HG03097 (cell line): ENCODE results near the gene DVL1.

Experiments used
- ATAC-seq: cut with Tn5 transposase; IDR thresholded peaks from one replicate; pipeline ENCODE4 v1.9.1; 2021; ENCODE audit not compliant: unreplicated experiment, low FRiP score

The DVL1 gene

DNA sequence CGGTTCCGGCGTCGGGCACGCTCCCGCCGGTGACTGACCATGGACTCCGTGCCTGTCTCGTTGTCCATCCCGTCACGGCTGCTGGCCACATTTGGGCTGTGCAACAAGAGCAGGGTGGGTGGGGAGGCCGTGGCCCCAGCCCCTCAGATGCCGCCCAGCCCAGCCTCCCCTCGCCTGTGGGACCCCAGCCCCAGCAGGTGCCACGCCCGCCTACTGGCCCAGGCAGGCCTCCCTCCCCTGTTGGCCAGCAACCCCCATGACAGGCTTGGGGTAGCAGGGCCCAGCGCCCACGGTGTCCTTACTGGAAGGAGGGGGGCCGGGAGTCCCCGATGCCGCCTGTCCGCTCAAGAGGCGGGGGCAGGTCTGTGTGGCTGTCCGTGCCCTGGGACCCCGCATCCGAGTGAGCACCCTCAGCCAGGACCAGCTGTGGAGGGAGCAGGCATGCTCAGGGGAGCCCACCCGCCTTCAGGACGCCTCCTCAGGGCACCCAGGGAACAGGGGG lies 7.1 kb downstream of the DVL1 start:
- no peak for ATAC-seq

DNA sequence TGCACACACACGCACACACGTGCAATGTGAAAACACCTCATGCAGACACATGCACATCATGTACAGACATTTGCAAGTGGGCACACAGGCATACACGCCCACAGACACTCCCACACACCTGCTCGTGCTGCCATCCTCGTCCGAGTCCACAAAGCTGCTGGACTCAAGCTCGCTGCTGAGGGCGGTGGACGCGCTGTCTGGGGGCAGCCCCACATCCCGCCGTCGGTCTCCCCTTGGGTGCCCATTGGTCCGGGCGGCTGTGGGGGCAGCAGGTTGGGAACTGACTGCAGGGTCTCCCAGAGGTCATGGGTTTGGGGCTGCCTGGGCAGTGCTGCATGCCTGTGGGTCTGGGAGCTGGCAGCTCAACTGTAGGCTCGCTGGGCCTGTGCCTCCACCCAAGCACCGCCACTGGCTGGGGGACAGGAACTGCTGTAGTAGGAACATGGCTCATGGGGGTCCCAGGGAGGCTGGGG lies 7.6 kb downstream of the DVL1 start:
- ATAC-seq, result no peak

DNA sequence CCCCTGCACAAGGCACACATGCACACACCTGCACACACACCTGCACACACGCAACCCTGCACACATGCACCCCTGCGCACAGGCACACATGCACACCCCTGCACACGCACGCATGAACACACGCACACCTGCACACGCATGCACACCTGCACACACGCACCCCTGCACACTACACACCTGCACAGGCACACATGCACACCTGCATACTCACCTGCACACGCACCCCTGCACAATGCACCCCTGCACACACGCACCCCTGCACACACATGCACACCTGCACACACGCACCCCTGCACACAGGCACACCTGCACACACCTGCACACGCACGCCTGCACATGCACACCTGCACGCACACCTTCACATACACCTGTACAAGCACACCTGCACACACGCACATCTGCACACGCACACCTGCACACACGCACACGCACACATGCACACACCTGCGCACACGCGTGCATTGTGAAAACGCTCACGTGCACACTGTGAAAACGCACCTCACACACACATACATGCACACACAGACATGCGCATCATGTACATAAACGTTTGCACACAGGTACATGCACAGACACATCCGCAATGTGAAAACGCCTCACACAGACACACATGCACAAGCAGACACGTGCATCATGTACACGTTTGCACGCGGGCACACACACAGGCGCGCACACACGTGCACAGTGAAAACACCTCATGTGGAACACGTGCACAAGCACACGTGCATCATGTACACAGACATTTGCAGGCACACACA lies 8.2 kb downstream of the DVL1 start:
- ATAC-seq, result no peak

DNA sequence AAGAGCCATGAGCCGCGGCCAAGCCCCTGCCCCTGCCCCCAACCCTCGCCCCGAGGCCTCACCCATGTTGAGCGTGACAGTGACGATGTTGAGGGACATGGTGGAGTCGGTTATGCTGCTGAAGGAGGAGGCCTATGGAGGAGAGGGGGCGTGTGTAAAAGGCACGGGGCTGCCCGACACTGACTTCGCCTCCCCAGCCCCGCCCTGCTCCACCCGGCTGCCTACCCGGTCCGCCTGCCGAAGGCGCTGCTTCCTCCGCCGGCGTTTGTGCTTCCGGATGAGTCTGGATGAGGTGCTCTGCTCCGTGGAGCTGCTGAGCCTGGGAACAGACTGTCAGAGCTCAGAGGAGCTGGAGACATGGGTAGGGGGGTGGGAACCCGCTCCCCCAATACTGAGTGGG lies 9.0 kb downstream of the DVL1 start:
- ATAC-seq, result no peak

DNA sequence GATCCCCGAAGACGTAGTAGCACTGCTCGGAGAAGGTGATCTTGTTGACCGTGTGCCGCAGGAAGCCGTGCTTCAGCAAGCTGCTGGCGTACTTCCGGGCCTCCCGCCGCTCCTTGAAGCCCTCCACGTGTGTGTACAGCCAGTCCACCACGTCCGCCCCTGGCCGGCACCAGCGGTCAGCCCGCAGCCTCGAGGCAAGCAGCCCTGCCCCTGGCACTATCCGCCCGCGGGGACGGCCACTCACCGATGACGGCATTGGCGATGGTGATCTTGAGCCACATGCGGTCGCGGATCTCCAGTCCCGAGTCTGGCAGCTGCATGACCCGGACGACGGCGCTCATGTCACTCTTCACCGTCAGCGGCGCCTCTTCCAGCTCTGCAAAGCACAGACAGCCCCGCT lies 10.9 kb downstream of the DVL1 start:
- no peak for ATAC-seq

DNA sequence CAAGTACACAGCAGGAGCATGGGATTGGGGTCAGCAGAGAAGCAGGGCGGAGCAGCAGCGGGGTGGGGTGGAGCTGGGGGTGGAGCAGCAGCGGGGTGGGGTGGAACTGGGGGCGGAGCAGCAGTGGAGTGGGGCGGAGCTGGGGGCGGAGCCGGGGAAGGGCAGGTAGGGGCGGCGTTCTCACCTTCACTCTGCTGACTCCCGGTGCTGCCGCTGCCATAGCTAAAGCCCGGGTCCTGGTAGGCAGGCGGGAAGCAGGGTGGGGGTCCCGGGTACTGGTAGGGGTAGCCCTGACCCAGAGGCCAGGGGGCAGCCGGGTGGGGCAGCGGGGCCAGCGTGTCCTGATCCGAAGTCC lies 11.4 kb downstream of the DVL1 start:
- ATAC-seq, result no peak

DNA sequence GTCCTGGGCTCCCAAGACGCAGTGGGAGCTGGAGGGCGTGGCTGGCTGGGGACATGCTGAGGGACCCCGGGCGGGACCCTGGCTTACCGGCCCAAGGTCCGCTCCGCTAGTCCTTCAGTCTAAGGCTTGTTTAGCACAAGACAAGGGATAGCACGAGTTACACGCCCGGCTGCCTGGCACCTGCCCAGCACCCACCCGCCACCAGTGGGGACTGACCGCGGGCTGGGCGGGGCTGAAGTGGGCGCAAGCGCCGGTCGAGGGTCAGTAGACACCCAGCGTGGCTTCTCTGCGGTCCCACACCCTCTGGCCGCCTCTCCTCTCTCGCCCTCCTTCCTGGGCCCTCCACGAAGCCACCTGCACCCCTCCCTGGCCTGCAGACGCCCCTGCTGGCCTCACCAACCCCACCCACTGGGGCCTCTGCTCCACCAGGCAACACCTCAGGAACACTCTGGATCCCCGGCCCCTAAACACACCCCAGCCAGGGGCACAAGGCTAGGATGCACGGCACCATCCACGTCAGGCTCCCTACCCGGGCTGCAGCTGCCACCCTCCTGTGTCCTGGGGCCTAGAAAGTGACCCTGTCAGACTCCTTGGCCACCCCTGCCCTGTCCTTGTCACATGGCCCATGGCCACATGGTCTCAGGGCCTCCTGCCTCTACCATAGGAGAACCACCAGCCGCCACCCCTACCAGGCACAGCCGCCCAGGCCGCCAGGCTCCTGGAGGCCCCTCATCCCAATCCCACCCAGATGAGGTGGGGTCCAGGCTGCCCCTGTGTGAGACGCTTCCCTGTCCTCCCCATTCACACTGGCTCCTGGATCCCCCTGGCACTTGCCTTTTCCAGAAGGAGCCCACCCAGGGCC lies 12.1 kb downstream of the DVL1 start:
- ATAC-seq, result no peak

DNA sequence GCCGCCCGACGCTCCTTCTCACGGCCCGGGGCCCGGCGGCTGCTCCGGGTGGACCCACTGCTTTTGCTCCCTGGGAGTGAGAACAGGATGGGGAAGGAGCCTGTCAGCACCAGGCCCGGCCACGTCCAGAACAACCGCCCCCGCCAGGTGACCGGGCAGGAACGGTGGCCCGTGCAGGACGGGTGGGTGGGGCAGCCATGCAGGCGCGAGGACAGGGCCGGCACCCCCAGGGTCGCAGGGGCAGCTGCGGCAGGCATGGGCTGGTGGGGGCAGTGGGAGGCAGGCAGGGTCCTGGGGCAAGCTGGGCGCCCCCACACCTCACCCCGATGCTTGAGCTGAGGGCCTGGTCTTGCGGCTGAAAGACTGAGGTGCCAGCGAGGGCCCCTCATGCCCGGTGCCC lies 12.8 kb downstream of the DVL1 start:
- ATAC-seq, result no peak

DNA sequence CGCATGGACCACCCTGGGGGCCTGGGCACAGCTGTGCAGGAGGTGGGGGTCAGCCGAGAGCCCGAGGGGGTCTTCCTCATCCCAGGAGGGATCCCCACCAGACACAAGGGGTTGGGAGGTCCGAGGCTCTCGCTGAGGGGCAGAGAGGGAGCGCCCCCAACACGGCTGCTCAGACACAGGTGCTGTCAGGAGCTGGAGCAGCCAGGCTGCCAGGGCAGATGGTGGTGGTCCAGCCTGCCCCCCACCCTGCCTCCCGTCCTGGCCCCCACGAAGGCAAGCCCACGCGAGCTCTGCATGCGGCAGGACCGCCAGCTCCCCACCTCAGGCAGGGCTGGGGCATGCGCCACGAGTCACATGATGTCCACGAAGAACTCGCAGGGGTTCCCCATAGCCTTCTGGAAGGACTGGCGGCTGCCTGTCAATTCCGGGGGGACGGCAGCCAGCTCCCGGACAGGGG lies 13.4 kb downstream of the DVL1 start:
- ATAC-seq, result no peak

DNA sequence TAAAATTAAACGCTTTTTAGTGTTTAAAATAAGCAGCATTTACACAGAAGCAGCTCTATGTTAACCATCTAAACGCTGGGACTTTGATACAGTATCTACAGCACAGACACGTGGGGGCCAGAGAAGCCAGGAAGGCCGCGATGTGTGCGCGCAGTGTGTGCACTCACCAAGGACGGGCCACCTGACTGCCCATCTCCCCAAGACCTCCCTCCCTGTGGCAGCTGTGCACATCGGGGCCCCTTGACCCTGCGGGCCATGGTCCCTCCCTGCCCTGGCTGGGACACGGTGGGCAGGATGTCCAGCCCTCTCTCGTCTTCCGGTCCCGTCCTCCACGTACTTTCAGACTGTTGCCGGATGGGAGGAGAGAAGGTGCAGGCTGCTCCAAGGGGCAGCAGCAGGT lies 13.9 kb downstream of the DVL1 start:
- ATAC-seq, result no peak

DNA sequence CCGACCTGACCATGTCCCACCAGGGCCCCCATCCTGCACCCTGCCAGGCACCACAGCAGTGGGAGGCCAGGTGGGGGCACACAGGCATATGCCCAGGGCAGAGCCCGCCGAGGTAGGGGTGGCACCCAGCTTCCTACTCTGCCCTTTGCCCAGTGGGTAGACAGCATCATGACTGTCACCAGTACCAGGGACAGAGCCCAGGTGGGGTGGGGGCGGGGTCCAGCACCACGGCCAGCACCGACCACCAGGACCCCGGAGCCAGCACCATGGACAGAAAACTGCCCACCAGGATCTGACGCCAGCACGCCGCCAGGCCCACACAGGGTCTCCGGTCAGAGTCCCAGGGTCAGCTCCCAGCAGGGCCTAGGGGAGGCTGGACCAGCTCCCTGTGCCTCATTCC lies 14.4 kb downstream of the DVL1 start:
- no peak for ATAC-seq

DNA sequence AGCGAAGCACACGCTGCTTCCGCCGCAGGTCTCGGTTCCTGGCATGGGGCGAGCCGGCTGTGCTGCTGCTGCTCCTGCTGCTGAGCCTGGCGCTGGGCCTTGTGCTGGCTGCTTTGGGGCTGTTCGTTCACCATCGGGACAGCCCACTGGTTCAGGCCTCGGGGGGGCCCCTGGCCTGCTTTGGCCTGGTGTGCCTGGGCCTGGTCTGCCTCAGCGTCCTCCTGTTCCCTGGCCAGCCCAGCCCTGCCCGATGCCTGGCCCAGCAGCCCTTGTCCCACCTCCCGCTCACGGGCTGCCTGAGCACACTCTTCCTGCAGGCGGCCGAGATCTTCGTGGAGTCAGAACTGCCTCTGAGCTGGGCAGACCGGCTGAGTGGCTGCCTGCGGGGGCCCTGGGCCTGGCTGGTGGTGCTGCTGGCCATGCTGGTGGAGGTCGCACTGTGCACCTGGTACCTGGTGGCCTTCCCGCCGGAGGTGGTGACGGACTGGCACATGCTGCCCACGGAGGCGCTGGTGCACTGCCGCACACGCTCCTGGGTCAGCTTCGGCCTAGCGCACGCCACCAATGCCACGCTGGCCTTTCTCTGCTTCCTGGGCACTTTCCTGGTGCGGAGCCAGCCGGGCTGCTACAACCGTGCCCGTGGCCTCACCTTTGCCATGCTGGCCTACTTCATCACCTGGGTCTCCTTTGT lies 15.5 kb downstream of the DVL1 start:
- no peak for ATAC-seq

DNA sequence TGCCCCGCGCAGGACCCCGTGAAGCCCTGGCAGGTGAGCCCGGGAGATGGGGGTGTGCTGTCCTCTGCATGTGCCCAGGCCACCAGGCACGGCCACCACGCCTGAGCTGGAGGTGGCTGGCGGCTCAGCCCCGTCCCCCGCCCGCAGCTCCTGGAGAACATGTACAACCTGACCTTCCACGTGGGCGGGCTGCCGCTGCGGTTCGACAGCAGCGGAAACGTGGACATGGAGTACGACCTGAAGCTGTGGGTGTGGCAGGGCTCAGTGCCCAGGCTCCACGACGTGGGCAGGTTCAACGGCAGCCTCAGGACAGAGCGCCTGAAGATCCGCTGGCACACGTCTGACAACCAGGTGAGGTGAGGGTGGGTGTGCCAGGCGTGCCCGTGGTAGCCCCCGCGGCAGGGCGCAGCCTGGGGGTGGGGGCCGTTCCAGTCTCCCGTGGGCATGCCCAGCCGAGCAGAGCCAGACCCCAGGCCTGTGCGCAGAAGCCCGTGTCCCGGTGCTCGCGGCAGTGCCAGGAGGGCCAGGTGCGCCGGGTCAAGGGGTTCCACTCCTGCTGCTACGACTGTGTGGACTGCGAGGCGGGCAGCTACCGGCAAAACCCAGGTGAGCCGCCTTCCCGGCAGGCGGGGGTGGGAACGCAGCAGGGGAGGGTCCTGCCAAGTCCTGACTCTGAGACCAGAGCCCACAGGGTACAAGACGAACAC lies 16.3 kb downstream of the DVL1 start:
- ATAC-seq, result no peak

DNA sequence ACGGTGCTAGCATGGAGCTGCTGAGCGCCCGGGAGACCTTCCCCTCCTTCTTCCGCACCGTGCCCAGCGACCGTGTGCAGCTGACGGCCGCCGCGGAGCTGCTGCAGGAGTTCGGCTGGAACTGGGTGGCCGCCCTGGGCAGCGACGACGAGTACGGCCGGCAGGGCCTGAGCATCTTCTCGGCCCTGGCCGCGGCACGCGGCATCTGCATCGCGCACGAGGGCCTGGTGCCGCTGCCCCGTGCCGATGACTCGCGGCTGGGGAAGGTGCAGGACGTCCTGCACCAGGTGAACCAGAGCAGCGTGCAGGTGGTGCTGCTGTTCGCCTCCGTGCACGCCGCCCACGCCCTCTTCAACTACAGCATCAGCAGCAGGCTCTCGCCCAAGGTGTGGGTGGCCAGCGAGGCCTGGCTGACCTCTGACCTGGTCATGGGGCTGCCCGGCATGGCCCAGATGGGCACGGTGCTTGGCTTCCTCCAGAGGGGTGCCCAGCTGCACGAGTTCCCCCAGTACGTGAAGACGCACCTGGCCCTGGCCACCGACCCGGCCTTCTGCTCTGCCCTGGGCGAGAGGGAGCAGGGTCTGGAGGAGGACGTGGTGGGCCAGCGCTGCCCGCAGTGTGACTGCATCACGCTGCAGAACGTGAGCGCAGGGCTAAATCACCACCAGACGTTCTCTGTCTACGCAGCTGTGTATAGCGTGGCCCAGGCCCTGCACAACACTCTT lies 17.0 kb downstream of the DVL1 start:
- no peak for ATAC-seq

DNA sequence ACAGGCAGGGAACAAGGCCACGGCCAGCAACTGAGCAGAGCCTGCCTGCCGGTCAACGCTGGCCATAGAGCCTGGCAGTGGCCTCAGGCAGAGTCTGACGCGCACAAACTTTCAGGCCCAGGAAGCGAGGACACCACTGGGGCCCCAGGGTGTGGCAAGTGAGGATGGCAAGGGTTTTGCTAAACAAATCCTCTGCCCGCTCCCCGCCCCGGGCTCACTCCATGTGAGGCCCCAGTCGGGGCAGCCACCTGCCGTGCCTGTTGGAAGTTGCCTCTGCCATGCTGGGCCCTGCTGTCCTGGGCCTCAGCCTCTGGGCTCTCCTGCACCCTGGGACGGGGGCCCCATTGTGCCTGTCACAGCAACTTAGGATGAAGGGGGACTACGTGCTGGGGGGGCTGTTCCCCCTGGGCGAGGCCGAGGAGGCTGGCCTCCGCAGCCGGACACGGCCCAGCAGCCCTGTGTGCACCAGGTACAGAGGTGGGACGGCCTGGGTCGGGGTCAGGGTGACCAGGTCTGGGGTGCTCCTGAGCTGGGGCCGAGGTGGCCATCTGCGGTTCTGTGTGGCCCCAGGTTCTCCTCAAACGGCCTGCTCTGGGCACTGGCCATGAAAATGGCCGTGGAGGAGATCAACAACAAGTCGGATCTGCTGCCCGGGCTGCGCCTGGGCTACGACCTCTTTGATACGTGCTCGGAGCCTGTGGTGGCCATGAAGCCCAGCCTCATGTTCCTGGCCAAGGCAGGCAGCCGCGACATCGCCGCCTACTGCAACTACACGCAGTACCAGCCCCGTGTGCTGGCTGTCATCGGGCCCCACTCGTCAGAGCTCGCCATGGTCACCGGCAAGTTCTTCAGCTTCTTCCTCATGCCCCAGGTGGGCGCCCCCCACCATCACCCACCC lies 17.9 kb downstream of the DVL1 start, which contains the start of gene TAS1R3:
Gene TAS1R3 (plus strand): TSS at position 213 of the 898 bp plus-strand sequence. CDS start 66 bp downstream, at position 279.
- ATAC-seq, result no peak

DNA sequence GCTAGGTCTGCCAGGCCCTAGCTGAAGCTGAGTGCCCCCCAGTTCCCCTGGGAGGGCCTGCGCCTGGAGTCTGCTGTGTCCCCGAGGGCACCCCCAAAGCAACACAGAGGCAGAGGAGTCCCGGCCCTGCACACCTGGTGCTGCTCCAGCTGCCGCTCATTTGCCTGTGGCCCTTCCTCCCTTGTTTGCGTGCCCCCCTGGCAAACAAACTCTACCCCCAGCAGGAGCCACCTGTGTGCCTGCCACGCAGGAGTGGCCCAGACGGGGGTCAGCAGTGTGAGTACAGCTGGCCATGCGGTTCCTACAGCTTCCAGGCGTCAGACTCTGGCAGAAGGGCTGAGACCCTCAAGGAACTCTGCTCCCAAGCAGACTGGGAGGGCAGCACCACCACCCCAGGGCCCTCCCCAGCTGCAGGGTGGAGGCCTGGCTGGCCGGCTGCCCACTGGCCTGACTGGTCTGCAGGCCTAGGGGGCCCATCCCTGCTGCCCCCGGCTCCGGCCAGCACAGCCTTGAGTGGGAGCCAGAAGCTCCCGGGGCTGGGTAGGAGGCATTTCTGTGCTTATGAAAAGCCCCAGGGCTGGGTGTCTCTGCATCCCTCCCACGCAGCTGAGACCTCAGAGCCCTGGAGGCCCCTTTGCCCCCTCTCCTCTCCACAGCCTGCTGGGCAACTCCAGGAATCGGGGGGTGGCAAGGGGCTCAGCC lies 18.7 kb downstream of the DVL1 start:
- ATAC-seq, result no peak

DNA sequence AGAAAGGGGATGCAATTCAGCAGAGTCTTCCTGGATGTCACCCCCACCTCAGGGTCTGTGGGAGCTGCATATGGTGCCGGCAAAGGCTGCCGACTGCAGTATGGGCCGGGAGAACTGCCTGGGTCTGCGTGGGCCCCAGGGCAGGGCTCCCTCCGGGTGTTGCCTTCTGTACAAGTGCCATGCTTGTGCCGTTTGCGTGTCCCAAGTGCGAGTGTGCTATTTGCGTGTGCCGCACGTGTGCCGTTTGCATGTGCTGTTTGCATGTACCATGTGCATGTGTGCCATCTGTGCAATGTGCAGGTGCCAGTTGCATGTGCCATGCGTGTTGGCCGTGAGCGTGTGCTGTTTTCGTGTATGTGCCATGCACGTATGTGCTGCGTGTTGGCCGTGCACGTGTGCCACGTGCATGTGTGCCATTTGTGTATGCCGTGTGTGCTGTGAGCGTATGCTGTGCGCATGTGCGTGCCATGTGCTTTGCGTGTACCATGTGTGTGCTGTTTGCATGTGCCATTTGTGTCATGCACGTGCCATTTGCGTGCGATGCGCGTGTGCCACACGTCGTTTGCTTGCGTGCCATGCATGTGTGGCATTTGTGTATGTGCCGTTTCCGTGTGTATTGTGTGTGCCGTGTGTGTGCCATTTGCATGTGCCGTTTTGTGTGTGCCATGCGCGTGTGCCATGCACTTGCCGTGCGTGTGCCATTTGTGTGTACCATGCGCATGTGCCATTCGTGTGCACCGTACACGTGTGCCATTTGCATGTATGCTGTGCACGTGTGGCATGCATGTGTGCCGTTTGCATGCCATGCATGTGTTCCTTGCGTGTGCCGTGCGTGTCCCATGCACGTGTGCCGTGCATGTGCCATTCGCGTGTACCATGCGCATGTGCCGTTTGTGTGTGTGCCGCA lies 19.7 kb downstream of the DVL1 start:
- ATAC-seq, result no peak
